ENCODE data around the gene TRPC6.

Gene TRPC6

DNA sequence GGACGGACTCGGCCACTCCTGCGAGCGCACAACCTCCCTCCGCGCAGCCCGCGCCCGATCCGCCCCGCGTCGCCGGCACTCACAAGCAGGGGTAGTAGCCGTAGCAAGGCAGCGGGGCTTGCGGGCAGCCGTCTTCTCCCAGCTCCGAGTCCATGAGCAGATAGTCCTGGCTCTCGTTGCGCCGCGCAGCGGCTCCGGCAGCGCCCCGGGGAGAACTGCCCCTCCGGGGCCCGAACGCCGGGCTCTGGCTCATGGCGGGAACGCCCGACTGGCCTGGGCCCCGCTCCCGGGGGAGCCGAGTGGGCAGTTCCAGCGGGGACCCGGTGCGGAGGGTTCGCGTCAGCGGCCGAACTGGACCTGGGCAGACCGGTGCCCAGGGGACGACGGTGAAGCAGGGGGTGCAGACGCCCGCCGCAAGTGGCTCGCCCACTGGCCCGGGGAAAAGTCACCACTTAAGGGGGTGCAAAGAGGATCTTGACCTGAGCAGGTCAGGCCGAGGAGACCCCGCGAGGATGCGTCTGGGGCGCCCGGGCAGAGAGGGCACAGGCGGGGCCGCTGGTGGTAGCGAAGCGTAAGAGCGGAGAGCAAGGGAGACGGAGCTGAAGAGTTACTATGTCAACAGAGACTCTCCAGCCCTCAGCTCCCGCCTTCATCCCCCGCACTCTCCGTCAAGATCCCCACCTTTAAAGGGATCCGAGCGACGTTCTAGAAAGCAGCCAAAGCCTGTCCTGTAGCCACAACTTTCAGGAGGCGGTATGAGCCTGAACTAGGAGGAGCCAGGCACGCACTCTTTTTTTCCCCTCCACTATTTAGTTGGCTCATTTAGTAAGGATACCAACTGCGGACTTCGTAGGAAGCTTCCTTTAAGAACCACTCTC is at the start of gene TRPC6:
Gene TRPC6 (minus strand): TSS at position 757 of the 878 bp plus-strand sequence. CDS start 504 bp downstream, at position 253.
- DNase-seq (ENCODE audit: low spot score), result peak; percentile 61

DNA sequence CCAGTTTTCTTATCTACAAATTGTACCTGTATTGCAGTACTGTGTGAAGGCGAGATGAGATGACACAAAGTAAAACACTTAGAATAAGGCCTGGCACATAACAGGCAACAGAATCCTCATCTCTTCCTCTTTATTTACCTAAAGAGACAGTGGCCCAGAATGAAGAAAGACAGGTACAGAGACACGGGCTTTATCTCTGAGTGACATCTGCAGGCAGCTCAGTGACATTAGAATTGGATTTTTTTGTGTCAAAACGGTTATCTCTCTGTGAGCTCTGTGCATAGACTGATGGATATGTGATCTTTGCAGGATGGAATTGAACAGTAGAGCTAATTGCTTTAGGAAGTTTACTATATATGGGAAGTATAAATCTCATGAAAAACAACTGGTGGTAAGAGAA is 36.2 kb upstream of the TRPC6 start:
- DNase-seq (ENCODE audit: low spot score), result no peak

DNA sequence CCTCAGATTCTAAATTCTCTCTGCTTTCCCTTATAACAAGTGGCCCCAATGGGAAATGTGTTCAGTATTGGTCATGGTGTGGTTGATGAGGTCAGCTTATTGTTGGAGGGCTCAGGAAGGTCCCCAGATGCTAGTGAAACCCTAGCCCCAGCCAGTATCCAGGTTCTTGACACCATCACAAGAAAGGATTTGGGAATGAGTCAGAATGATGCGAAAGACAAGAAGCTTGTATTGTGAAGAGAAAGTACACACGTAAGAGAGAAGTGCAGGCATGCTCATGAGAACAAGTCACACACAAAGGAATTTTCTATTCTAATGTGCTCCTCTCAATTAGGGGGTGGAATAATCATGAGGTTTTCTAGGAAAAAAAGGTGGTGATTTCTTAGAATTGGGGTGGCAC is 34.9 kb upstream of the TRPC6 start:
- peak; percentile 23 for DNase-seq (ENCODE audit: low spot score)

DNA sequence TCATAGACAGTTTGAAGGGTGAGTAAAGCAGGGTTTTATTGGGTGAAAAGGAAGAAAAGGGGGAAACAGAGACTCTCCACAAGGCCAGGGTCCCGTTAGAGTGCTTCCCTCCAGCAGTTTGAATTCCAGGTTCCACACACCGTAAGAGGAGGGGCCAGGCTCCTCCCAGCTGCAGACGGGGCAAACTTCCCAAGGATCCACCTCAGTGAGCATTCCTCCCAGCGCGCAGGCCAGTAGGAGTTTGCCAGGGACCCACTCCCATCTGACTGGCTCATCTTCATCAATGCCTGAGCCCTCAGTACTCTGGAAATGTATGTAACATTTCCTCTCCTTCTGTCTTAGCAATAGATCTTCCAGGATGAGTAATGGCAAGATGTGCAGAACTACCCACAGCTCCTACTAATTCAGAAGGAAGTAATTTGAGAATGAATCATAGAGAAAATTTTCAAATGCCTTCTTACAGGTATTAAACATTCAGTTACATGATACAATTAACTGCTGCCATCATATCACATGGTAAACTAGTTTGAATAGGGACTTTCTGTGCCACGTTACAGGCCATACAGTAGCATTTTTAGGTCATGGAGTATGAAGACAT is 34.0 kb upstream of the TRPC6 start:
- no peak for DNase-seq (ENCODE audit: low spot score)

DNA sequence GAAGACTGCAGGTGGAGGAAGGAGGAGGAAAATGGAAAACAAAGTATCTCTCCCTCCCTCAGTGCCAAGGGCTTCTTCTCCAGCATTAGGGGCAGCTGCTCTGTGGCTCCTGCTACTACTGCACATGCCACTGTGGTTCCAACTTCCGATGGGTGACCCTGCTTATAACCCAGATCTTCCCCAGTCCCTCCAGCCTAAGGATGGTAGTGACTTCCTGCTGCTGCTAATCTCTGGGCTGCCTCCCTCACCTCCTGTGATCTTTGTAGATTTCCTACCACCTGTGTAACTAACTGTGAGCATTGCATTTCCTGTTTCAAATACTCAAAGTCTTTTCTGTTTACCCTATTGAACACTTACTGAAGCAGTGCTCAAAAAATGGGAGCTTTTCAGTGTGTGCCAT is 28.7 kb upstream of the TRPC6 start:
- no peak for DNase-seq (ENCODE audit: low spot score)

DNA sequence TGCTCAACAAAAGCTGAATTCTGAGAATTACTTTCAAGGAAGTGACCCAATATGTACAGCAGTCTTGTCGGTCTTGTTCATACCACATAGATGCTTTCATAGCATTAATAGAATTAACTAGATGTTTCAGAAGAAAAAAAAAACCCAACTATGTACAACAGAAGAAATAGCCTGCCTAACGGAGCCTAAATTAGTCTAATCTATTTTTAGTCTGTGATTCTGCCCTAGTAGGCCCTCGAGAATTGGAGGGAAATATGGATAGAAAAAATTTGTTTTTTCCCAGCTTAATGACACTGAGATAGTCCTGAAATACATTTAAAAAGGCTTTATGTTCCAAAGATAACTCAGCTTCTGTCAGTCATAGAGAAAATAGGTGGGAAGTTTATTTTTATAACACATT is 17.1 kb upstream of the TRPC6 start:
- no peak for DNase-seq (ENCODE audit: low spot score)

DNA sequence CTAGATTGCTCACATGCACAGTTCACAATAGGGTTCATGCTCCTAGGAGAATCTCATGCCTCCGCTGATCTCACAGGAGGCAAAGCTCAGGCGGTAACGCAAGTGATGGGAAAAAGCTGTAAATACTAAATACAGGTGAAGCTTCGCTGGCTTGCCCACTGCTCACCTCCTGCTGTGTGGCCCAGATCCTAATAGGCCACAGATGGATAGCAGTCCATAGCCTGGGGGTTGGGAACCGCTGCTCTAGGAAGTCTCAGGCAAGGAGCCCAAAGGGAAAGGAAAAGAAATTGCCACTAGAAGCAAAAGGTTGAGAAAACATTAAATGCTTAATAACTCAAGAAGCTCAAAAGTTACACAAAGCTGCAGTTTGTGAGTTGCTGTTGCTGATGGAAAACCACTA is 3.2 kb upstream of the TRPC6 start:
- DNase-seq (ENCODE audit: low spot score), result no peak

DNA sequence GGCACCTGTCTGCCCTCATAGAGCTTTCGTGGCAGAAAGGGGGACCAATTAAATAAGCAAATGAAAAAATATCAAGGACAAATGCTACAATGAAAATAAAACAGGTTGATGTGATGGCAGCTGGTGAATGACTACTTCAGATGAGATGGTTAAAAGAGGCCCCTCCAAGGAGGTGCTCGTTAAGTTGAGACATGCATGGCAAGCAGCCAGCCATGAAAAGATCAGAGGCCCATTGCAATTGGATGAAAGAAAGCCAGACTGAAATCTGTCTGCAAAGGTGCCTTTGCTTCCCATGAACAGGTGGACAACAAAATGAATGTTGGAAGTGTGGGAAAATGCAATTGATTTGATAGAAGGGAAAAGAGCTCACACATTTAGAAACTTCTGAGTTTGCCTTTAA is 848 bp upstream of the TRPC6 start:
- DNase-seq (ENCODE audit: low spot score), result no peak

DNA sequence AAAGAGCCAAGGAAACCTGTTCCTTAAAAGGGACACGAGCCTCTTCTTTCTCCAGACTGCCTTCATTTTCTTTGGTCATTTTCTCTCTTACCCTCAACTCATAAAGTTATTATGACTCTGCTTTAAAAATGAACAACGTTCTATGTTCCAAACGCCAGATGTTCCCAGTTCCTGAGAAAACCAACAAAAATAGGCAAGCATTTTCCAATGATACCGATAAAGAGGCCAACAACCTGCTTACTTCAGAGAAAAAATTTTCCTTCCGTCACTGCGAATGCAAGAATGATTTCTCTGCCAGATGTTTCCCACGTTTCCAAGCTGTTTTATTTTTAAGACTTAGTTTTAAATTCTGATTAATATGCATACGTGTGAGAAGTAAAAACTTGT is 315 bp upstream of the TRPC6 start:
- DNase-seq (ENCODE audit: low spot score), result no peak

DNA sequence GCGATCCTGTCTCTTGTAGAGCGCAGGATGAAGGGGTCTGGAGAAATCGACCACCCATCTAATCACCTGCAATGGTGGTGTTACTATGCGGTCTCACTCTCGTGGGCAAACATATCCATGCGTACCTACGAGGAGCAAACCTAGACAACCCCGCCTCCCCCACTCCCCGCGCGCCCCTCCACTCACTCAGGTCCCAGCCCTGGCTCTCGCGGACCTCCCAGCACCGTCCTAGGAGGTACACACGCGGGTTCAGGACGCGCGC is 887 bp downstream of the TRPC6 start:
- DNase-seq (ENCODE audit: low spot score), result no peak

DNA sequence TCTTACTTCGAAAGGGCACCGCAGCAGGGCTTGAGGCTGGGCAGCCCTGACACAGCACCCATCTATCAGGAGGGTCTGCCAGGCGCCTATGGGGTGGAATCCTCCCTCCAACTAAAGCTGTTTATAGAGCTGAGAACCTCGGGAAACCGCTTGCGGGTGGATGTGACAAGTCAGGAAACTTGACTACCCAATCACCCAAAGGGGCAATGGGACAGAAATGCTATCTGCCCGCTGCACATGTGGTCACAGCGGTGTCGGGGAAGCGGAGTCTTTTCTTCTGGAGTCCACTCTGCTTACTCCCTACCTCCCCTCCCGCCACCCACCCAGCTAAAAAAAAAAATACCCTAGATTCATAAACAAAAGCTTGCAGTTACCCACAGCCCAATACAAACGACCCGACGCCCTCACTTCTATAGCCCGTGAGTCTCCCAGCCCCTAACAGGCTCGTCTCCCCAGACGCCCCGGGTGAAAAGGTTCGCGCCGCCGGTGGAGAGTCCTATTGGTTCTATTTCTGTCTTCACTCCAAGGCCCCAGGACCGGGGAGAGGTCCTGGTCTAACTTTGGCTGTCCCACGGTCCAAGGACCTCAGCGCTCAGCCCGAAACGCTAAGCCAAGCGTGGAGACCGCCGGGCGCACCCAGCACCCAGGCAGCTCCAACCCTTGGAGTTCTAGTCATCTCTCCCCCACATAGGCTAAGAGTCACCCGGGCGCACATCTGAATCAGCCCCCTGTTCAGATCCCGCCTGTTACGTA is 1.4 kb downstream of the TRPC6 start:
- DNase-seq (ENCODE audit: low spot score), result peak; percentile 55

DNA sequence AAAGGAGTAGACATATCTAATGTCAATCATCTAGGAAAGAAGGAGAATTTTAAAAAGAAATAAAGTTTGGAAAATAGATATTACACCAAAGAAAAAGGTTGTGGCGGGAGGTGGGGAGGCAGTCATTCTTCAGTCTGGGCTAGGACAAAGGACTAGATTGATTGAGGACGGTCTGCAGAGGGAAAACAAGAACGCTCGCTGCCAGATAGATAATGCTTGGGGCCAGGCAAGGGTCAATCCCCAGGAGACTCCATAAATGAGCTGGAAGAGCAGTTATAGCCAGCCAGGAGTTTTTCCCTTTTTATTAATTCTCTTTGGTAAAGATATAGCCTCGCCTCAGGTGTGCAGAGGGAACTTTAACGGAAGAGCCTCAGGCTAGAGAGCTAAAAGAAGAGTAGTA is 6.3 kb downstream of the TRPC6 start:
- DNase-seq (ENCODE audit: low spot score), result no peak

DNA sequence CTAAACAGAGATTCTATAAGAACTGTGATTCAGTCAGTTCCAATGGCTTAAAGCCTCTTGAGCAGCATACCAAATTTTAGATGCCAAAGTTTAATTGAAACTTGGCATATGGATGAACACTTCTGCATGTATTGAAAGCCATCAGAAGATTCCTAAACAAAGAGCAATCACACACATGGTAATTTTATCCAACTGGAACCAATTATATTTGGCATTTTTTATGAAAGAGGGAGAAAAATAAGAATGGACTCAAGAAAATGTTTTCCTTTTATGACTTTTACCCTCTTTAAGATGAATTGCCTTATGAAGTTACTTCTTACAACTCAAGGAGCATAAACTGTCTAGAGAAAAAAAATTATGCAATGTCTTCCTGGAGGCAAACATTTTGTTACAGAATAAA is 7.4 kb downstream of the TRPC6 start:
- no peak for DNase-seq (ENCODE audit: low spot score)

DNA sequence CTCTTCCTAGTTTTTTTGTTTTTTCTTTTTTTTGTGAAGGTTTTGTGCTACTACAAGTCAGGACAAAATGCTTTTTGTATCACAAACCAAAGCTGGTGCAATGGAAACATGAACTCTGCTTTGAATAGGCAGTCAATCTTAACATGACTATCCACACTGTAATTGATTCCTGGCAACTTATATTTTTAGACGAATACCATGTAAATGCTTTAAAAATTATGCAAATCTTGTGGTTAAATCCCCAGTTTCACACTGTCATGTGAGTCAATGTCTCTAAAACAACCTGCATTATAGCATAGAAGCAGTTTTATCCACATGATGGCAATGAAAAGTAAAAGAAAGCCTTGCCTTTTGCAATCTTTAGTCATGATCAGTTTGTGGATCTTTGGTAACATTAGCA is 8.9 kb downstream of the TRPC6 start:
- no peak for DNase-seq (ENCODE audit: low spot score)

DNA sequence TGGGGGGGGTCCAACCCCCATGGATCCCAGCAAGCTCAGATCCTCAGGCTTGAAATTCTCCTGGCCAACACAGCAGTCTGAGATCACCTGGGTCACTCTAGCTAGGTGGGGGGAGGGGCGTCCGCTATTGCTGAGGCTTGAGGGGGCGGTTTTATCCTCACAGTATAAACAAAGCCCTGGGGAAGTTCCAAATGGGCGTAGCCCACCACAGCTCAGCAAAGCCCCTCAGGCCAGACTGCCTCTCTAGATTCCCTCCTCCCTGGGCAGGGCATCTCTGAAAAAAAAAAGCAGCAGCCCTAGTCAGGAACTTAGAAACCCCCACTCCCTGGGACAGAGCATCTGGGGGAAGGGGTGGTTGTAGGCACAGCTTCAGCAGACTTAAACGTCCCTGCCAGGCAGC is 16.7 kb downstream of the TRPC6 start:
- DNase-seq (ENCODE audit: low spot score), result no peak

DNA sequence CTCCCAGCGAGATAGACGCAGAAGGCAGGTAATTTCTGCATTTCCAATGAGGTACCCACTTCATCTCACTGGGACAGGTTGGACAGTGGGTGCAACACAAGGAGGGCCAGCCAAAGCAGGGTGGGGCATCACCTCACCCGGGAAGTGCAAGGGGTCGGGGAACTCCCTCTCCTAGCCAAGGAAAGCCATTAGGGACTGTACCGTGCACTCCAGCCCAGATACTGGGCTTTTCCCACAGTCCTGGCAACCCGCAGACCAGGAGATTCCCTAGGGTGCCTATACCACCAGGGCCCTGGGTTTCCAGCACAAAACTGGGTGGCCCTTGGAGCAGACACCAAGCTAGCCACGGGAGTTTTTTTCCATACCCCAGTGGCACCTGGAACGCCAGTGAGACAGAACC is 17.2 kb downstream of the TRPC6 start:
- DNase-seq (ENCODE audit: low spot score), result no peak

DNA sequence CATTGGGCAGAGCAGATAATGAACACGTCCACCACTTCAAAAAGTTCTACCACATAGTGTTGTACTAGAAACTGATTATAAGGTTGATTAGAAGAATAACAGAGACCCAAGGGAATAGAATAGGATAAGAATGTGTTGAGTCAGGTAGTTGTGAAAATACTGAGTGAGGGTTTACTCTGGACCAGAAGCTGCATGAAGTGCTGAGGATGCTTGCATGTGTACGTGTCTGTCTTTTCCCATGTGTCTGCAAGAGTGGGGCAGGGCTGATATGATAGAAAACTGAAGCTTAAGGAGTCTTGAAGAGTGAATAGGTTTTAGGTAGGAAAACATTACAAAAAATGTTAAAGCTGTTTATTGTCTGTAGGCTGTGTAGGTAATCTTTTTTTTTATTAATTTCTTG is 20.6 kb downstream of the TRPC6 start:
- DNase-seq (ENCODE audit: low spot score), result no peak

DNA sequence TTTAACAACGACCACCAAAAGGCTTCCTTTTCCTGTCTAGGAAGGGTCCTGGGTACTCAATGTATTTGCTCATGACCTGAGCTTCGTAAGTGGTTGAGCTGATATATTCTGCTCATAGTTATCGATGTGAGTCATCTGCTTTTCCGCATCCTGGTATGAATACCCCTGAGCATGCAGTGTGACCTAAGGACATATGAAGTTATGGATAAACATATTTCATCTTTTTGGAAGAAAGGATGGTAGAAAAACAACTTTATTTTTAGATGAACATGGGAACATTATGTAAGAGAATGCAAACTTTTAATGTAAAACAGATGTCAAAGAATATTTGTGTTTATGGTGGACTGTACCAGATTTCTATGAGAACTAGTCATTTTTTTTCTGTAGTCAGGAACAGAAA is 28.4 kb downstream of the TRPC6 start:
- DNase-seq (ENCODE audit: low spot score), result no peak

DNA sequence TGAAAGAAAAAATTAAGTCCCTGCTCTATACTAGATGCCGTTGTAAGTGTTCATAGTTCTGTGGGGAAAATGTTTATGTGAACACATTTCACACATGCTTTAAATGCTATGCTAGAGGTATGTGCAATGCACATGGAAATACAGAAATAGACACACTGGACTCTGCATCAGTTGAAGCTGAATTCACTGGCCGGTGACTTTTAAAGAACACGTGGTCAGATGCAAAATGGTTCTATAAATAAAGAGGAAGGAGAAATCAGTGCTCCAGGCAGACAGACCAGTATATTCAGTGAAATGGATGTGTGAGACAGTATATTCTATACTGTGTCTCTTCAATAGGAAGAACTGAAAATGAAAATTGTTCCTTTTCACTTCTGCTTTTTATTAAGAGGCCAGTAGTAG is 29.9 kb downstream of the TRPC6 start:
- DNase-seq (ENCODE audit: low spot score), result peak; percentile 38

DNA sequence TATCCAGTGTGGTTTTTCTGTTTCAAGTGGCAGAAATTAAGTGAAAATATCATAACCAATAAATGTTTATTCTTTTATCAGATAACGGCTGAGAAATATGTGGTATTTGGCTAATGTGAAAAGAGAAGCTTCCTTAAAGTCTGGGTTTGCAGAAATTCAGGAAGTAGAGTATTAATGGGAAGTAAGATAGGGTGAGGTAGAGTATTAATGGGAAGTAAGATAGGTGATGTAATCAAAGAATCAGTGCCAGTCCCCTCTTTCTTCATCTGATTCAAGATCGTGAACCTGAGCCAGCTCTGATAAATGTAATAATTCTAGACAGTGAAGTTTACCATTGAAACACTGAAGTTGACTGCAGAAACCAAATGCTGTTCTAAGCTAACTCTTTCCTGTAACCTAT is 30.9 kb downstream of the TRPC6 start:
- DNase-seq (ENCODE audit: low spot score), result no peak

DNA sequence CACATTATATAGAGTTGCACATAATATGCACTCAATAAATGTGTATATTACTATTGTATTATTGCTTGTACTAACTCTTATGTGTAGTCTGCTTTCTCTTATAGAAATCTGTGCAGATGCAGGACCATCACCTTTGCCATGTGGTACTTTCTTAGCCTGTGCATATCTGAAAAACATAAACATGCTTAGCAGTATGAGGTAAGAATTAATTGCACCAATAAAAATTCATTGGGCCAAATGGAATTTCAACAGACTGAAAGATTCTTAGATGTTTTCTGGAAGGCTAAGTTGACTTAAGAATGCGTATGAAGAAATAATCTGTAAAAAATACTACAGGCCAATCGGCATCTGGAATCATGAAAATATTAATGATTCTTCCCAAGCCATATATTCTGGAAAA is 55.3 kb downstream of the TRPC6 start:
- DNase-seq (ENCODE audit: low spot score), result no peak

DNA sequence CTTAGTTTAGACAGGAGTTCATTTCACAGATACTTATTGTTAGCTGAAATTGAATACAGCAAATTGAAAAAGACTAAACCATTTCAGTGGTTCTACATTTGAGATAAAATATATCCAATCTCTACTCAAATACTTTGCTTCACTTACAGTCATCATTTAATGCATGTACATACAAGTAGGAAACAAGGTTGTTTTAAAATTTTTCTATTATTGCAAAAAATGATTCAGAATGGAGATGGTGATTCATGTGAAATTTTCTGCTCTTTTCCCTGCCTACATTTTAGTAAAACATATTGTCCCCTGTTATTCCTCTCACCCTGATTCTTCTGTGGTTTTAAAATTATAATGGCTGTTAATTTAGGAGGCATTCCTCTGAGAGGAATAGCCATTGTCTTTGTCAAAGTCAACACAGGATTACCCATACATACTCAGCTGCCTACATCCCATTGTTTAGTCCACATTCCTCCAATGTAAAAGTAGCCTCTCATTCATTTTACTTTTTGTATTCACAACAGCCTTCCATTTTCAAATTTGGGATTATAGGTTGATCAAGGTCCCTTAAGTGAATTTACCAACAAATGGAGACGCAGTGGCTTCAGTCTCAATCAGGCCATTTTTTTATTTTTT is 60.1 kb downstream of the TRPC6 start:
- no peak for DNase-seq (ENCODE audit: low spot score)

DNA sequence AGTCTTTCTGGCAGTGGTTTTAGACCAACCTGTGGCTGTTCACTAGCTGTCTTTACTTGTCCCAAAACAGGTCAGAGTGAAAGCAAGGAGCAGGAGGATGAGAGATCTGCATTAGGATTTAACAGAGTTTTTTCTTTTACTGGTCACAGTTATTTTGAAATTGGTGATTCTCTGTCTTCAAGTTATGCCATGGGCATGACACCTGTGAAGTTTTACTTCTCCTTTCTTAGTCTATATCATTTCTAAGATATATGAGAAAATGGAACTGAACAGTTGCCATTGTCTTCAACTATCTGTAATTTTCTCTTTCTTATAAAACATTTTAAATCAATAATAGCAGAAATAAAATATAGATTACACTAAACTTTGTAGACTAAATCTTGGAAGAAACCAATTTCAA is 60.6 kb downstream of the TRPC6 start:
- no peak for DNase-seq (ENCODE audit: low spot score)

Measured in AG08396 (cell line).